ENCODE results near the gene ORC1.

Gene ORC1

GRCh38 chr1:52404116-52404974 is at the start of gene ORC1, which contains the start of gene PRPF38A:
Gene ORC1, minus strand, starts transcription at chr1:52404423. Its CDS starts 2,200 bp downstream, at chr1:52402223.
Gene PRPF38A, plus strand, starts transcription at chr1:52404602. Its CDS starts 148 bp downstream, at chr1:52404750.
- DNase-seq (ENCODE audit: low read depth), result peak; percentile 96

GRCh38 chr1:52444463-52444862 is 40.2 kb upstream of the ORC1 start:
- no peak for DNase-seq (ENCODE audit: low read depth)

DNA sequence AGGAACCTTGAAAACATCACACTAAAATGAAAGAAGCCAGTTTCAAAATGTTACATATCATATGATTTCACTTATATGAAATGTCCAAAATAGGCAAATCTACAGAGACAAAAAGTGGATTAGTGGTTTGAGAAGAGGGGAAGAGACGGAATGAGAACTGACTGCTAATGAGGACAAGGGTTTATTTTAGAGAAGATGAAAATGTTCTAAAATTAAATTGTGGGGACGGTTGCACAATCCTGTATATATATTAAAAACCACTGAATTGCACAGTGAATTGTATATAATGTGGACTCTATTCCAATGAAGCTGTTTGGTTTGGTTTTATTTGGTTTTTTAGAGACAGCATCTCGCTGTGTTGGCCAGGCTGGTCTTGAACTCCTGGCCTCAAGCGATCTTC is 35.8 kb upstream of the ORC1 start:
- no peak for DNase-seq (ENCODE audit: low read depth)

GRCh38 chr1:52436817-52437216 is 32.6 kb upstream of the ORC1 start:
- no peak for DNase-seq (ENCODE audit: low read depth)

DNA sequence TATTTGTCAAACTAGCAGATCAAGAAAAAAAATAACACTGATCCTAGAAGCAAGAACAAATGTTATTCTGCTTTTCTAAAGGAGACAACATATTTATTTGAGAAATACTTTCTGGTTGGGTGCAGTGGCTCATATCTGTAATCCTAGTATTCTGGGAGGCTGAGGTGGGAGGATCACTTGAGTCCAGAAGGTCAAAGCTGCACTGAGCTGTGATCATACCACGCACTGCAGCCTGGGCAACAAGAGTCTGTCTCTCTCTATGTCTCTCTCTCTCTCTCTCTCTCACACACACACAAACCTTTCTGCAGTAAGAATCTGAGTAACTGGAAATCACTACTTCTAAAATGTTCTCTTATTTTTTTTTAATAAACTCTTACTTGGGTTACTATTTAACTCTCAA is 31.4 kb upstream of the ORC1 start:
- no peak for DNase-seq (ENCODE audit: low read depth)

DNA sequence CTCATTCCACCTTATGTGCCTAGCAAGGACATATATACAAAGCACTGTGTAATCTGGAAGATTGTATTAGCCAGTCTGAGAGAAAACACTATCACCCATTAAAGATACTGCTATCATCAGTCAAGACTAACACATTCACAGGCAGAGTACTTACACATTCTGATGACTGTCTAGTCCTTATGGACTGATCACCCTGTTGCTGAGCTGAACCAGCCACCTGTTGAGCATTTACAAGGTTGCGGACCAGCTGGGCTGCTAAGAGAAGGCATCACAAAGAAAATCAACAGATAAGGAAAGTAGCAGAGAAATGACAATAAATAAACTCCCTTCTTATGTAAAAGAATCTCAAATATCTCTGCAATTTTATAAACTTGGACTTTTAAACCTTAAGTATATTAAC is 31.0 kb upstream of the ORC1 start:
- DNase-seq (ENCODE audit: low read depth), result no peak

- no peak for DNase-seq (ENCODE audit: low read depth)
These were observed 28.6 kb upstream of the ORC1 start for GRCh38 chr1:52432807-52433206.

DNA sequence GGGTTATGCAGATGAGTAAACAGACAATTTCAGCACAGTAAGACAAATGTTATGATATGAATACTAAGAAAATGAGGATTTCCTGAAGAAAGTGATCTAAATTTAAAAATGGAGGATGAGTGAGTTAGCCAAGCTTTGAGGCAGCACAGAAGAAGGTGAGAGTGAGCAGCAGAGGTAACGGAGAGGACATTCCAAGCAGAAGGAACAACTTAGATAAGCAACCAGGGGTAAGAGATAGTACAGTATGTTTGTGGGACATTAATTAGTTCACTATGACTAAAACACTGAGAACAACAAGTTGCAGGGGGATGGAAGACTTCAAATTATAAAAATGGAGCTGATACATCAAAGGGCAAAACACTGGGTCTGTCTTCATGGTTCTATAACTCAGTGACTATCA is 22.9 kb upstream of the ORC1 start:
- DNase-seq (ENCODE audit: low read depth), result no peak

DNA sequence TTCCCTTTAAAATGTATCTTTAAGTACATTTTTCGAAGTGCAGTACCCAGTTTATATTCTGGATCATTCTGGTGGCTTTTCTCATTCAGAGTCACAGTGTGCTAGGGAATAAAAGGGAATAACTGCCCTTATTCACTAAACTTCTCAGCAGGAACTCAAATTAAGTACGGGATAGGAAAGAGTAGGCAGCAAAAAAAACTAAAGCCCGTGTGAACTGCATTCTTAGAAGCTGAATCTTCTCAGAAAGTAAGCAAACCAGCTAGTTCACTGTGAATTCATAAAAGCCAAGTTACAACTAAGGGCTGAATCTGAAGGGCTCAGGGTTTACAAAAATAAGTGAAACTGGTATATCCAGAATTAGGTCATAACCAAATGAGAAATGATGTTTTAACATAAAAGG is 22.1 kb upstream of the ORC1 start:
- no peak for DNase-seq (ENCODE audit: low read depth)

GRCh38 chr1:52424813-52425212 is 20.6 kb upstream of the ORC1 start:
- DNase-seq (ENCODE audit: low read depth), result no peak

GRCh38 chr1:52424231-52424636 is 20.0 kb upstream of the ORC1 start:
- no peak for DNase-seq (ENCODE audit: low read depth)

DNA sequence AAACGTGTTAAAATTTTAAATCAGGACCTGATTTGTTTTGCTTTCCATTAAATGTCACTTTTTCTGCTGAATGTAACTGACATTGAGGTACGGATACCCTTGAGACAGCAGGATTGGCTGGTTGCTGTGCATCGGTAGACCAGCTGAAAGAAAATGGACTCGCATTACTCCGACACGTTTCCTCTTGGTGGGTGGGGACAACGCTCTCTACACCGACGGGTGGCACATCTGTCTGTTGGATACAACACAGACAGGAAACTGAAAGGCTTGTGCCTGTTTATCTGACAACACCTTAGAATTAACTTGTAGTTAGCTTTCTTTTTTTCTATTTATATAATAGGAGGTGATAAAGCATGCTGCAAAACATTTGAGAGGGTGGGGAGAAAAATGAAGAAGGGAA is 19.5 kb upstream of the ORC1 start:
- DNase-seq (ENCODE audit: low read depth), result peak; percentile 44

DNA sequence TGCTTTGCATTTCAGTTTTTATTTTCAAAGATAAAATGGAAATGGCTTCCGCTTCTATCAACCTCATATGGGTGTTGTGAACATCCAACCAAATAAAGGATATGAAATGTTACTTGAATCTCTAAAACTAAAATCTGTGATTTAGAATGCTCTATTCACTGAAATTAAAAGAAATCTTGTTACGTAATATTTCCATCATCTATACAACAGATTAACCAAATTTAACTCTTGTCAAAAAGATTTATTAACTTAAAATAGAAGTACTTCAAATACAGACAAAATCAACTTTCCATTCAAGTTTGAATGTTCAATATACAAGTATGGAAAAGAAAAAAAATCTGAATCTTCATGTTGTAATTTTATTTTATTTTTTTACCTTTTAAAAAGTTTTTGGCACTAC is 18.8 kb upstream of the ORC1 start:
- no peak for DNase-seq (ENCODE audit: low read depth)

DNA sequence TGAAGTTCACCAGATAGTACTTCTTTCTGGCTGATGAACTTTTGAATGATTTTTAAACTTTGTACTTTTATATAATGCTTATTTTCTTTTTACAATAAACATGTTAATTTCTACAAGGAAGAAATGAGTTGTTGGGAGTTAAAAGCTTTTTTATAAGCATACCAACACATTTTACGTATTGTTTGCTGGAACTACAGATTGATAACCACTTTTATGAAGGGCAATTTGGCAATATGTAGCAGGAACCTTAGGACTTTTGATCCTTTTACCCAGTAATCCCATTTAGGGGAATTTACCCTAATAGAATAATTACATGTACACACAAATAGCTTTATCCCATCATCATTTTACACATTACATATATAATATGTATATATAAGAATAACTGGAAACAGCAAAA is 16.5 kb upstream of the ORC1 start:
- DNase-seq (ENCODE audit: low read depth), result no peak

GRCh38 chr1:52416811-52417210 is 12.6 kb upstream of the ORC1 start:
- DNase-seq (ENCODE audit: low read depth), result no peak

- DNase-seq (ENCODE audit: low read depth), result no peak
These were observed 10.7 kb upstream of the ORC1 start for GRCh38 chr1:52414942-52415341.

DNA sequence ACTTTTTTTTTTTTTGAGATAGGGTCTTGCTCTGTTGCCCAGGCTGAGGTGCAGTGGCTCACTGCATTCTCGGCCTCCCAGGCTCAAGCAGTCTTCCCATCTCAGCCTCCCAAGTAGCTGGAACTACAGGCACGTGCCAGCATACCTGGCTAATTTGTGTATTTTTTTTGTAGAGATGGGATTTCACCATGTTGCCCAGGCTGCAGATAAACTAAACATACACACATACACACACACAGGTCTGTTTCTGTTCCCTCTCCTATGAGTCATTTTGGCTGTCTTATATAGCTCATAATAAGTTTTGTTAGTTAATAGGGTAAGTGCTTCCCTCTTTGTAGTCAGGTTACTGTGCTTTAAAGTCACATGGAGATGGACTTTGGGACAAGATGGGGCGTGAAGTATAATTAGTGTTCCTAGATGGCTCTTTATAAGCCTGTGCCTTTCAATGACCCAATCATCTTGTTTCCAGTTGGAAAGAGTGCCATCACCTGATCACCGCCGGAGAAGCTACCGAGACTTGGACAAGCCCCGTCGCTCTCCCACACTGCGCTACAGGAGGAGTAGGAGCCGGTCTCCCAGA is 9.3 kb upstream of the ORC1 start:
- DNase-seq (ENCODE audit: low read depth), result no peak

- DNase-seq (ENCODE audit: low read depth), result no peak
These were observed 734 bp upstream of the ORC1 start for GRCh38 chr1:52404975-52405338.

DNA sequence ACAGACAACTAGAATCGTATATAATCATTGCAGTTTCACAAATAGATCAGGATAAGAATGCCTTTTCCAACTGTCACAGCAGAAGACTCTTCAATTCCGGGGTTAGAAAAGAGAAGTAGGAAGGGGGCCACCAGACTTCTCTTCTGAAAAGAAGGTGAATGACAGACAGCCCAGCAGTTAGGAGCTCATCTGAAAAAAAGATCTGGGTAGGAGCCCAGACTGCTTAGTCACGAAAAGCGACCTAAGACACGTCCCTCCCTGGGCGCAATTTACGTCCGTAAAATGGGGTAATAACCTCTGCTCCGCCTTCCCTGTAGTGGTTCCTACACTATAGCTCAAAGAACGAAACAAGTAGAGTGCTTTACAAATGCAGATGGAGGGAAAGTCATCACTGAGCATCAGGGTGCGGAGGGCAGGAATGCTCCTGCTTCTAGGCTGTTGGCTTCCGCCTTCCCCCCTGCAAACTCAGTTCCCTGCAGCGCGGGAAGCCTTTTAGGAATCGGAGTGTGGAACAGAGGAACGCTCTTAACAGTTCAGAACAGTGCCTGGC is 582 bp downstream of the ORC1 start:
- DNase-seq (ENCODE audit: low read depth), result peak; percentile 53

DNA sequence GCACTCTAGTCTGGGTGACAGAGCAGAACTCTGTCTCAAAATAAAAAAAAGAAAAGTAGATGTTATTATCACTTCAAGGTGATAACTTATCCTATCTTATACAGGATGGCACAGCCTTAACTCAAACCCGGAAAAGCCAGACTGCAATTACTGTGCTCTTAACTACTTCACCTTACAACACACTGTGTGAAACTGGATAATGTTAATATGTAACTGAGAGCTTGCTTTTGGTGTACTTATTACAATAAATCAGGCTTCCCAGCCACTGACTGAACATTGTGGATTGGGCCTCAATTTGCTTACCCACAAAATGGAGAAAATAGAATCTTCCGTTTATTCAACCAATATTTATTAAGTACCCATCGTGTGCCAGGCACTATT is 1.4 kb downstream of the ORC1 start:
- no peak for DNase-seq (ENCODE audit: low read depth)

GRCh38 chr1:52400131-52400530 is 4.1 kb downstream of the ORC1 start:
- no peak for DNase-seq (ENCODE audit: low read depth)

GRCh38 chr1:52399629-52400028 is 4.6 kb downstream of the ORC1 start:
- no peak for DNase-seq (ENCODE audit: low read depth)

DNA sequence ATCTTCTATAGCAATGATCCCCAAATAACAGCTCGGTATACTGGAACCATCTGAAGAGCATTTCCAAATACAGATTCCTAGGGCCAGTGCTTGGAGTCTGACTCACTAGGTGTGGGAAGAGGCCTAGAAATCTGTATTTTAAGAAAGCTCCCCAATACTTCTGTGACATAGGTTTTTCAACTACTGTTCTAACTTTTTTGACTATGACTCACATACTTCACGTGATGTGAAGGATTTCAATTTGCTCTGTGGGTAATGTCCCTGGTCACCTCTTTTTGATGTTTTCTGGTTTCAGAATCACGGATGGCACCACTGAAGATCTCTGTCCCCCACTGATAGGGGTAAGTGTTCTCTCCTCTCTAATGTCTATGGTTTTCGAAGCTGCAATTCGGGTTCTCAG is 11.0 kb downstream of the ORC1 start:
- DNase-seq (ENCODE audit: low read depth), result no peak

GRCh38 chr1:52386458-52386857 is 17.8 kb downstream of the ORC1 start:
- DNase-seq (ENCODE audit: low read depth), result no peak

Measured in activated T-cell treated with anti-CD3 and anti-CD28 coated beads for 24 hours (primary cell).